Liver (tissue), 9 donors: Measurements from ENCODE around the gene CEP295NL. TPM values are rescaled to one million over a fixed set of nuclear protein-coding genes. Genes with fewer than 3 reads are reported as not detected.

ENCODE experiments used
- DNase-seq: peaks from one replicate; pipeline ENCODE4 v3.0.0-alpha.2; 2017; ENCODE audit warnings: low spot score
- H3K27ac ChIP-seq, 2 donors: one replicate each; pipeline ENCODE4 v1.7.0; 2013; ENCODE audit warnings: inconsistent platforms in 2 of 2, low read length in 2 of 2, control low read depth in 1 of 2, low read depth in 1 of 2, mild to moderate bottlenecking in 1 of 2
- H3K27me3 ChIP-seq, 4 donors: one replicate each; pipeline versions ENCODE4 v1.6.1 to v1.7.0; 2013; ENCODE audit warnings: low read length in 3 of 4, inconsistent platforms in 1 of 4, mild to moderate bottlenecking in 1 of 4, moderate library complexity in 1 of 4; ENCODE audit not compliant: control insufficient read depth in 4 of 4, insufficient read depth in 4 of 4
- H3K36me3 ChIP-seq, 4 donors: one replicate each; pipeline versions ENCODE4 v1.6.1 to v1.7.0; 2013; ENCODE audit warnings: low read length in 3 of 4, mild to moderate bottlenecking in 3 of 4, low read depth in 1 of 4, moderate library complexity in 1 of 4; ENCODE audit not compliant: control insufficient read depth in 4 of 4, insufficient read depth in 3 of 4
- H3K4me1 ChIP-seq, 4 donors: one replicate each; pipeline versions ENCODE4 v1.6.1 to v1.7.0; 2013; ENCODE audit warnings: low read length in 3 of 4, mild to moderate bottlenecking in 3 of 4, moderate library complexity in 1 of 4; ENCODE audit not compliant: control insufficient read depth in 4 of 4, insufficient read depth in 4 of 4
- H3K4me3 ChIP-seq, 3 donors: one replicate each; pipeline versions ENCODE4 v1.6.1 to v1.7.0; 2013; ENCODE audit warnings: low read length in 3 of 3, control low read depth in 1 of 3, low read depth in 1 of 3, mild to moderate bottlenecking in 1 of 3
- H3K9ac ChIP-seq, 2 donors: one replicate each; pipeline ENCODE4 v1.7.0; 2013; ENCODE audit warnings: low read length in 2 of 2, mild to moderate bottlenecking in 2 of 2, moderate library complexity in 2 of 2, control low read depth in 1 of 2, low read depth in 1 of 2
- H3K9me3 ChIP-seq, 4 donors: one replicate each; pipeline versions ENCODE4 v1.6.1 to v1.7.0; 2013; ENCODE audit warnings: low read length in 3 of 4; ENCODE audit not compliant: control insufficient read depth in 4 of 4
- EGR1 ChIP-seq, 2 donors: IDR thresholded peaks; 2 replicates each; pipeline ENCODE4 v1.6.1; 2016 to 2018; ENCODE audit warnings: antibody characterized with exemption in 2 of 2, low read depth in 2 of 2
- FOXA1 ChIP-seq: IDR thresholded peaks from 2 replicates; pipeline ENCODE4 v1.6.1; 2016; ENCODE audit warnings: antibody characterized with exemption
- FOXA2 ChIP-seq: IDR thresholded peaks from 2 replicates; pipeline ENCODE4 v1.6.1; 2016; ENCODE audit warnings: antibody characterized with exemption
- GABPA ChIP-seq, 2 donors: IDR thresholded peaks in 1 of 2; conservative IDR thresholded peaks in 1 of 2; 2 replicates each; pipeline ENCODE4 v1.6.1; 2016; ENCODE audit warnings: antibody characterized with exemption in 2 of 2, mild to moderate bottlenecking in 1 of 2, moderate library complexity in 1 of 2
- HNF4A ChIP-seq, 2 donors: conservative IDR thresholded peaks; 2 replicates each; pipeline ENCODE4 v1.6.1; 2016; ENCODE audit warnings: antibody characterized with exemption in 2 of 2, mild to moderate bottlenecking in 2 of 2
- HNF4G ChIP-seq: IDR thresholded peaks from 2 replicates; pipeline ENCODE4 v1.6.1; 2016; ENCODE audit warnings: antibody characterized with exemption
- JUND ChIP-seq, 2 donors: IDR thresholded peaks; 2 replicates each; pipeline ENCODE4 v1.6.1; 2016; ENCODE audit warnings: antibody characterized with exemption in 2 of 2
- NR2F2 ChIP-seq: IDR thresholded peaks from 2 replicates; pipeline ENCODE4 v1.6.1; 2016; ENCODE audit warnings: antibody characterized with exemption
- RAD21 ChIP-seq, 2 donors: IDR thresholded peaks; 2 replicates each; pipeline ENCODE4 v1.6.1; 2016; ENCODE audit warnings: antibody characterized with exemption in 2 of 2, mild to moderate bottlenecking in 2 of 2
- REST ChIP-seq: IDR thresholded peaks from 2 replicates; pipeline ENCODE4 v1.6.1; 2016; ENCODE audit warnings: antibody characterized with exemption, mild to moderate bottlenecking
- RXRA ChIP-seq, 2 donors: IDR thresholded peaks; 2 replicates each; pipeline ENCODE4 v1.6.1; 2017 to 2018; ENCODE audit warnings: antibody characterized with exemption in 2 of 2, mild to moderate bottlenecking in 1 of 2
- SP1 ChIP-seq: IDR thresholded peaks from 2 replicates; pipeline ENCODE4 v1.6.1; 2018; ENCODE audit warnings: antibody characterized with exemption, mild to moderate bottlenecking
- TAF1 ChIP-seq: conservative IDR thresholded peaks from 2 replicates; pipeline ENCODE4 v1.6.1; 2016; ENCODE audit warnings: antibody characterized with exemption, mild to moderate bottlenecking
- YY1 ChIP-seq: IDR thresholded peaks from 2 replicates; pipeline ENCODE4 v1.6.1; 2016; ENCODE audit warnings: antibody characterized with exemption, mild to moderate bottlenecking
- WGBS: extraction: QIAGEN DNeasy Blood & Tissue Kit; methylation state at CpG from one replicate; pipeline ENCODE4 v1.1.7; 2013; 5-methylcytosine and 5-hydroxymethylcytosine counted together
- polyA plus RNA-seq, 2 donors: library from polyadenylated mRNA; stranded (reverse) in 1 of 2; unstranded in 1 of 2; fragments of 200-250 nt in 1 of 2; fragments of >200 nt in 1 of 2; fragmentation: Nextera tagmentation in 1 of 2; extraction: Ambion mirVana in 1 of 2; gene quantifications; one replicate each; pipeline versions ENCODE4 v1.2.1 to v1.2.3, GENCODE V29; 2013 to 2015
- total RNA-seq, 2 donors: library from RNA; depleted of rRNA; stranded (reverse); fragments of >200 nt; gene quantifications; one replicate each; pipeline ENCODE4 v1.2.3, GENCODE V29; 2014
- TF ChIP-seq, protein P1 (sequence below): IDR thresholded peaks from 2 replicates; pipeline ENCODE4 v1.6.1; 2016; ENCODE audit warnings: antibody characterized with exemption
- TF ChIP-seq, protein P2 (sequence below): IDR thresholded peaks from 2 replicates; pipeline ENCODE4 v1.6.1; 2016; ENCODE audit warnings: antibody characterized with exemption
- TF ChIP-seq, protein P3 (sequence below): fragments of 150-350 bp; IDR thresholded peaks from 2 replicates; pipeline ENCODE4 v1.5.1; 2017; ENCODE audit warnings: improper control_type of control experiment, low read depth, low read length; ENCODE audit not compliant: missing input control
- TF ChIP-seq, protein P4 (sequence below): IDR thresholded peaks from 2 replicates; pipeline ENCODE4 v1.6.1; 2016; ENCODE audit warnings: antibody characterized with exemption
- donor health status: healthy.
- donor health status: healthy.
- donor health status: healthy.
- donor health status: healthy.
- donor health status: healthy.

CEP295NL gene
- total and polyA plus RNA-seq, 4 donors, result 0.28 to 1.0 TPM; not detected in 2

- TF ChIP-seq HNF4G, result no peak
- TF ChIP-seq EGR1 (IDR thresholded peaks at IDR 0.05; ENCODE audit: low read depth in 2 of 2), result no peak
- TF ChIP-seq, protein P1, sequence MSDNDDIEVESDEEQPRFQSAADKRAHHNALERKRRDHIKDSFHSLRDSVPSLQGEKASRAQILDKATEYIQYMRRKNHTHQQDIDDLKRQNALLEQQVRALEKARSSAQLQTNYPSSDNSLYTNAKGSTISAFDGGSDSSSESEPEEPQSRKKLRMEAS, result no peak
- TF ChIP-seq GABPA (IDR thresholded peaks at IDR 0.05 in 1 of 2, conservative IDR thresholded peaks at IDR 0.05 in 1 of 2), result no peak
- no peak for TF ChIP-seq NR2F2
Observed at GRCh38 chr17:78859051-78859450, 44.0 kb downstream of the CEP295NL start (continued).

DNA sequence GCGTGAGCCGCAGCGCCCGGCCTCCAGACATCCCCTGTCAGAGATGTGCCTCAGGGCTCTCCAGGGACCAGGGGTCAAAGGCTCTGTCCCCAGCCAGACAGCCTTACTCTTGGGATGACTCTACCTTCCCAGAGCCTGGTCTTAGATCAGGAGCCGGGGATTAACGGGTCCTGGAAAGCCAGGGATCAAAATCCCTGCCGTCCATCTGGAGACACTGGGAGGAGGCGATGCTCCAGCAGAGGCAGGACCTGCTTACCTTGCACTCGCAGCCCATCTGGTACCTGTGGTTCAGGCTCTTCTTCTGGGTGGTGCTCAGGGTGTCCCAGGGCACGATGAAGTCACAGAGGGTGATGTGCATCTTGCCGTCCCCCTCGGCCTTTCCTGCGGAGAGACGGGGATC is 45.7 kb downstream of the CEP295NL start:
- H3K27me3 ChIP-seq, result no peaks in the 10 kb centered on the region
- DNase-seq, result no peak
- H3K4me3 ChIP-seq, result no peak overlapping the region
- peaks cover 0 to 2% (median 0%) of the 10 kb centered on the region in 4 donors for H3K36me3 ChIP-seq
- H3K27ac ChIP-seq, result no peak overlapping the region
- H3K4me1 ChIP-seq, result no peaks in the 10 kb centered on the region
- H3K9ac ChIP-seq, result no peak overlapping the region
- H3K9me3 ChIP-seq, result no peaks in the 10 kb centered on the region
- 89% methylated on average over 14 of the region's 14 CpGs for WGBS
- TF ChIP-seq TAF1 (no peak), NR2F2 (no peak), EGR1 (IDR thresholded peaks at IDR 0.05; ENCODE audit: low read depth in 2 of 2) (no peak), RAD21 (IDR thresholded peaks at IDR 0.05) (no peak), FOXA2 (no peak), REST (no peak), HNF4A (conservative IDR thresholded peaks at IDR 0.05) (no peak), YY1 (no peak), SP1 (no peak), HNF4G (no peak), GABPA (IDR thresholded peaks at IDR 0.05 in 1 of 2, conservative IDR thresholded peaks at IDR 0.05 in 1 of 2) (no peak), RXRA (IDR thresholded peaks at IDR 0.05) (no peak), JUND (IDR thresholded peaks at IDR 0.05) (no peak), FOXA1 (no peak)
- TF ChIP-seq, protein P2, sequence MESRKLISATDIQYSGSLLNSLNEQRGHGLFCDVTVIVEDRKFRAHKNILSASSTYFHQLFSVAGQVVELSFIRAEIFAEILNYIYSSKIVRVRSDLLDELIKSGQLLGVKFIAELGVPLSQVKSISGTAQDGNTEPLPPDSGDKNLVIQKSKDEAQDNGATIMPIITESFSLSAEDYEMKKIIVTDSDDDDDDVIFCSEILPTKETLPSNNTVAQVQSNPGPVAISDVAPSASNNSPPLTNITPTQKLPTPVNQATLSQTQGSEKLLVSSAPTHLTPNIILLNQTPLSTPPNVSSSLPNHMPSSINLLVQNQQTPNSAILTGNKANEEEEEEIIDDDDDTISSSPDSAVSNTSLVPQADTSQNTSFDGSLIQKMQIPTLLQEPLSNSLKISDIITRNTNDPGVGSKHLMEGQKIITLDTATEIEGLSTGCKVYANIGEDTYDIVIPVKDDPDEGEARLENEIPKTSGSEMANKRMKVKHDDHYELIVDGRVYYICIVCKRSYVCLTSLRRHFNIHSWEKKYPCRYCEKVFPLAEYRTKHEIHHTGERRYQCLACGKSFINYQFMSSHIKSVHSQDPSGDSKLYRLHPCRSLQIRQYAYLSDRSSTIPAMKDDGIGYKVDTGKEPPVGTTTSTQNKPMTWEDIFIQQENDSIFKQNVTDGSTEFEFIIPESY, result no peak
- TF ChIP-seq, protein P3, sequence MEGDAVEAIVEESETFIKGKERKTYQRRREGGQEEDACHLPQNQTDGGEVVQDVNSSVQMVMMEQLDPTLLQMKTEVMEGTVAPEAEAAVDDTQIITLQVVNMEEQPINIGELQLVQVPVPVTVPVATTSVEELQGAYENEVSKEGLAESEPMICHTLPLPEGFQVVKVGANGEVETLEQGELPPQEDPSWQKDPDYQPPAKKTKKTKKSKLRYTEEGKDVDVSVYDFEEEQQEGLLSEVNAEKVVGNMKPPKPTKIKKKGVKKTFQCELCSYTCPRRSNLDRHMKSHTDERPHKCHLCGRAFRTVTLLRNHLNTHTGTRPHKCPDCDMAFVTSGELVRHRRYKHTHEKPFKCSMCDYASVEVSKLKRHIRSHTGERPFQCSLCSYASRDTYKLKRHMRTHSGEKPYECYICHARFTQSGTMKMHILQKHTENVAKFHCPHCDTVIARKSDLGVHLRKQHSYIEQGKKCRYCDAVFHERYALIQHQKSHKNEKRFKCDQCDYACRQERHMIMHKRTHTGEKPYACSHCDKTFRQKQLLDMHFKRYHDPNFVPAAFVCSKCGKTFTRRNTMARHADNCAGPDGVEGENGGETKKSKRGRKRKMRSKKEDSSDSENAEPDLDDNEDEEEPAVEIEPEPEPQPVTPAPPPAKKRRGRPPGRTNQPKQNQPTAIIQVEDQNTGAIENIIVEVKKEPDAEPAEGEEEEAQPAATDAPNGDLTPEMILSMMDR, result no peak
- TF ChIP-seq, protein P4, sequence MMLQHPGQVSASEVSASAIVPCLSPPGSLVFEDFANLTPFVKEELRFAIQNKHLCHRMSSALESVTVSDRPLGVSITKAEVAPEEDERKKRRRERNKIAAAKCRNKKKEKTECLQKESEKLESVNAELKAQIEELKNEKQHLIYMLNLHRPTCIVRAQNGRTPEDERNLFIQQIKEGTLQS, result no peak
- TF ChIP-seq, protein P1, result no peak
